Measurements from ENCODE around the gene POP4.

POP4 gene

DNA sequence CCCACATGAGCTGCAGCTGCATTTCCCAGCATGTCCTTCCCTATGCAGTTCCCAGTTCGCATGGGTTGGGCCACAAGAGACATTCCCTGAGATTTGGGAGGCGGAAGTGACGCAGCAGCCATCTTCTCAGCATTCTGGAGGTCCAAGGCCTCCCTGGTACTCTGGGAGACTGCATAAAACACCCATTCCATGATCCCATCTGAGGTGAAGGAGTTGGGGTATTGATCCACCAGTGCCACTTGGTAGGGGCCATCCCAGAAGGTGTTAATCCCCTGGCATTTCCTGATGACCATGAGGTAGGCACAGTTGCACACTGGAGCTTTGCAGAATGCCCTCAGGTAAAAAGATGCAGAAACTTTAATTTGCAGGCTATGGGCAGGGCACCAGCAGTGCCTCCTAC is 25.4 kb downstream of the POP4 start:
- H3K36me3 ChIP-seq = no peaks in the 10 kb centered on the region
- DNase-seq = no peak
- TF ChIP-seq, protein P1, sequence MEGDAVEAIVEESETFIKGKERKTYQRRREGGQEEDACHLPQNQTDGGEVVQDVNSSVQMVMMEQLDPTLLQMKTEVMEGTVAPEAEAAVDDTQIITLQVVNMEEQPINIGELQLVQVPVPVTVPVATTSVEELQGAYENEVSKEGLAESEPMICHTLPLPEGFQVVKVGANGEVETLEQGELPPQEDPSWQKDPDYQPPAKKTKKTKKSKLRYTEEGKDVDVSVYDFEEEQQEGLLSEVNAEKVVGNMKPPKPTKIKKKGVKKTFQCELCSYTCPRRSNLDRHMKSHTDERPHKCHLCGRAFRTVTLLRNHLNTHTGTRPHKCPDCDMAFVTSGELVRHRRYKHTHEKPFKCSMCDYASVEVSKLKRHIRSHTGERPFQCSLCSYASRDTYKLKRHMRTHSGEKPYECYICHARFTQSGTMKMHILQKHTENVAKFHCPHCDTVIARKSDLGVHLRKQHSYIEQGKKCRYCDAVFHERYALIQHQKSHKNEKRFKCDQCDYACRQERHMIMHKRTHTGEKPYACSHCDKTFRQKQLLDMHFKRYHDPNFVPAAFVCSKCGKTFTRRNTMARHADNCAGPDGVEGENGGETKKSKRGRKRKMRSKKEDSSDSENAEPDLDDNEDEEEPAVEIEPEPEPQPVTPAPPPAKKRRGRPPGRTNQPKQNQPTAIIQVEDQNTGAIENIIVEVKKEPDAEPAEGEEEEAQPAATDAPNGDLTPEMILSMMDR (IDR thresholded peaks at IDR 0.05; ENCODE audit: low read depth, low read length) = no peak
- H3K27ac ChIP-seq = no peak overlapping the region
- H3K9me3 ChIP-seq (ENCODE audit: severe bottlenecking) = no peaks in the 10 kb centered on the region
- H3K27me3 ChIP-seq (ENCODE audit: insufficient read depth, low read depth, severe bottlenecking) = no peaks in the 10 kb centered on the region
- no peak overlapping the region for H3K4me3 ChIP-seq (ENCODE audit: low read depth, low read length)

DNA sequence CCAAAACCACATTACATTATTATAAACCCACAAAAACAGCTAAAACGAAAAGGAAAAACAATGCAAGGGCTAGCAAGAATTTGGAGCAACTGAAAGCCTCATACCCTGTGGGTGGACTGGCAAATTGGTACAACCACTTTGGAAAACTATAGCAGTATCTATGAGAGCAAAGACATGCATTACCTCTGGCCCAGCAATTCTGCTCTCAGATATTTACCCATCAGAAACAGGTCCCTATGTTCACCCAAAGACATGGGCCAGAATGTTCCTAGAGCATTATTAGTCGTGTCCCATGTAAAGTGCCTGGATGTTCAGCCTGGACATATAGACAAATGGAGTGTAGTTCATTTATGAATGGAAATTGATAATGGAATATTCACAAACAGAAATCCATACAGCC is 27.9 kb downstream of the POP4 start:
- no peaks in the 10 kb centered on the region for H3K36me3 ChIP-seq
- H3K27ac ChIP-seq = no peak overlapping the region
- TF ChIP-seq, protein P1 (IDR thresholded peaks at IDR 0.05; ENCODE audit: low read depth, low read length) = no peak
- no peak overlapping the region for H3K4me3 ChIP-seq (ENCODE audit: low read depth, low read length)
- no peaks in the 10 kb centered on the region for H3K27me3 ChIP-seq (ENCODE audit: insufficient read depth, low read depth, severe bottlenecking)
- DNase-seq = no peak
- H3K9me3 ChIP-seq (ENCODE audit: severe bottlenecking) = no peaks in the 10 kb centered on the region

DNA sequence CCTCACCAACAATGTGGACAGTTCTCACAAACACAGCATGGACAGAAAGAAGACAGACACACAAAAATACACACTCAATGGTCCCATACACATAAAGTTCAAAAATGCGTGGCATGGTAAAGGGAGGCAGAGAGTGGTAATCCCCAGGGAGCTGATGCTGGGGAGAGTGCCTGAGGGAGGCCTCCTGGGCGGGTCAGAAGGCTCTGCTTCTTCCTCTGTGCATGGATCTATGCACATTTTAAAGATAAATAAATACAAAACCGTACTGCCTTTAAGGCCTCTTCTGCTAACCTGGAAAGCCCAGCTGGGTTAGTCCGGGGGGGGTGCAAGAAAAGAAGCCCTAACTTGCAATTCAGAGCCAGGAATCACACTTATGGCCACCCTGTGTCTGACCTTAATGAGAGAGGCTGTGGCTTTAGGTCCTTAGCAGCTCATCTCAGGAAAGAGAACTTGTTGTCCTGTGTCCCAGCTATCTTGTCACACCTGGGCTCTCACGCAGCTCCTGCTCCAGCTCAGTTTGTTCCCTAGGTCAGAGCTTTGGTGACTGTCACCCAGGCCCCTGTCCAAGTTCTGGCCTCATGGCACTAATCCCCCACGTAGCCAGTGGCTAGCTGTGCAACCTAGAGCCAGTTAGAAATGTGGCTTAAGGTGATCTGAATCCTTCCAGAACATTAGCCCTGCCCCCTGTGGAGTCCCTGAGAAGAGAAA is 28.5 kb downstream of the POP4 start:
- Histone ChIP-seq H3K36me3 (no peaks in the 10 kb centered on the region), H3K27ac (no peak overlapping the region), H3K9me3 (ENCODE audit: severe bottlenecking) (no peaks in the 10 kb centered on the region), H3K4me3 (ENCODE audit: low read depth, low read length) (no peak overlapping the region), H3K27me3 (ENCODE audit: insufficient read depth, low read depth, severe bottlenecking) (no peaks in the 10 kb centered on the region)
- TF ChIP-seq, protein P1 (IDR thresholded peaks at IDR 0.05; ENCODE audit: low read depth, low read length) = no peak
- DNase-seq = no peak

DNA sequence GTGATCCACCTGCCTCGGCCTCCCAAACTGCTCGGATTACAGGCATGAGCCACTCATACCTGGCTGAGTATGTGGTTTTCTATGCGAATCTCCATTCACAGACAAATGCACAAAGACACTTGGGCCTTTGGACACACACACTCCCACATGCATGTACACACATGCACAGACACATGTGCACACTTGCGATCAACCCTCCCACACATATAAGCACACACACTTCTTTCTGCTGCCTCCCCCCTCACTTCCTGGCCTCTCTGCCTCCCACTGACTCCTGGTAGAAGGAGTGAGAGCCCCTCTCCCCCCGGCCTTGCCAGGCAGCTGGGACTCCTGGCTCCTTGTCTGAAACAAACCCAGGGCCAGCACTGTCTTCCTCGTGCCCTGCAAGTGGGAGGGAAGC is 29.9 kb downstream of the POP4 start:
- TF ChIP-seq, protein P1 (IDR thresholded peaks at IDR 0.05; ENCODE audit: low read depth, low read length) = no peak
- no peak overlapping the region for H3K27ac ChIP-seq
- H3K27me3 ChIP-seq (ENCODE audit: insufficient read depth, low read depth, severe bottlenecking) = no peaks in the 10 kb centered on the region
- H3K4me3 ChIP-seq (ENCODE audit: low read depth, low read length) = no peak overlapping the region
- H3K36me3 ChIP-seq = no peaks in the 10 kb centered on the region
- no peak for DNase-seq
- H3K9me3 ChIP-seq (ENCODE audit: severe bottlenecking) = no peaks in the 10 kb centered on the region

DNA sequence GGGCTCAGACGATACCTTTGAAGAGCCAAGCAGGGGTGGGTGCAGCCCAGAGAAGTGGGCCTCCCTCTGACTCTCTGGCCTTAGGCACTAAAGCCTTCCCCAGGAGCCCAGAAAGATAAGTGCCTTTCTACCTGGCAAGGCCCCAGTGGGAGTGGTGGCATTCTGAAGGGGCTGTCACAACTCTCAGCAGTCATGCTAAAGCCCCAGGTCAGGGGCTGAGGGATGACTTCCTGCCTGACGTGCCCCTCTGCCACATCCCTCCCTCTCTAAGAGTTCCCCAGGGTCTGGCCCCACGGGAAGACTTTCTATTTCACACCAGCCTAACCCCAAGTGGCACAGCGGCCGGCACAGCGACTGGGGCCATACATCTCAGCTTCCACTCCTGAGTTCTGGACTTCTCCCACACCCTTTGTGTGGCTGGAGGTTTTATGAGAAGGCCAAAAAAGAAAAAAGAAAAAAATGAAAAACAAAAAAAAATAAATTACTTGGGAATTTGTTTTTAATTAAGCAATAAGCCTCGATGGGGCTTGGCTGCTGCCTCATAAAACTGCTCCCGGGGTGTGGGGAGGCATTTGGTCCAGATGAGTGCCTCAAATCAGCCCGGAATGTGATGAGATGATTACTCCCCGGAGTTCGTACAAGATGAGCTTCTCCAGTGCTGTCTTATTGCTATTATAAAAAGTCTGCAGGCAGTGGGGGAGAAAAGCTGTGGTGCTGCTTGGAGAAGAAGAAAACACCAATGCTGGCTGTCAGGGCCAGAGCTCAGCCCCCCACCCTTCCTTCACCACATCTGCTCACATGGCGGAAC is 30.7 kb downstream of the POP4 start:
- Histone ChIP-seq H3K27ac (no peak overlapping the region), H3K4me3 (ENCODE audit: low read depth, low read length) (no peak overlapping the region), H3K9me3 (ENCODE audit: severe bottlenecking) (no peaks in the 10 kb centered on the region), H3K36me3 (no peaks in the 10 kb centered on the region), H3K27me3 (ENCODE audit: insufficient read depth, low read depth, severe bottlenecking) (no peaks in the 10 kb centered on the region)
- no peak for DNase-seq
- TF ChIP-seq, protein P1 (IDR thresholded peaks at IDR 0.05; ENCODE audit: low read depth, low read length) = no peak

Measured in WERI-Rb-1 (cell line).